Fibroblast of skin of left quadriceps (primary cell): ENCODE data around the gene KIAA1191.

Experiments used
- DNase-seq, 2 experiments: peaks; one replicate each; pipeline ENCODE4 v3.0.0-alpha.2; 2013; ENCODE audit warnings: low read depth in 2 of 2

Gene KIAA1191

GRCh38 chr5:176365351-176366231 is 4.0 kb upstream of the KIAA1191 start, which contains the start of gene ARL10:
ARL10 (plus strand) TSS chr5:176365487; CDS start chr5:176365564, 77 bp downstream.
- DNase-seq, result peak; percentile 30 to 36

GRCh38 chr5:176364765-176365350 is 3.3 kb upstream of the KIAA1191 start:
- DNase-seq, result no peak

- no peak for DNase-seq
These were observed 598 bp upstream of the KIAA1191 start for GRCh38 chr5:176362233-176362490.

- no peak for DNase-seq
These were observed 599 bp downstream of the KIAA1191 start for GRCh38 chr5:176360894-176361436.

- DNase-seq, result no peak
These were observed 1.9 kb downstream of the KIAA1191 start for GRCh38 chr5:176359658-176360057.

- no peak for DNase-seq
These were observed 5.4 kb downstream of the KIAA1191 start for GRCh38 chr5:176356179-176356566.

GRCh38 chr5:176355400-176356178 is 6.0 kb downstream of the KIAA1191 start:
- DNase-seq, result no peak

- no peak for DNase-seq
These were observed 8.0 kb downstream of the KIAA1191 start for GRCh38 chr5:176353533-176353932.

GRCh38 chr5:176352116-176352878 is 9.3 kb downstream of the KIAA1191 start:
- no peak for DNase-seq

GRCh38 chr5:176350416-176350815 is 11.1 kb downstream of the KIAA1191 start:
- DNase-seq, result no peak

- no peak for DNase-seq
These were observed 18.7 kb downstream of the KIAA1191 start for GRCh38 chr5:176342766-176343458.

- no peak for DNase-seq
These were observed 19.4 kb downstream of the KIAA1191 start for GRCh38 chr5:176342158-176342483.

GRCh38 chr5:176341325-176342157 is 20.0 kb downstream of the KIAA1191 start:
- no peak for DNase-seq

GRCh38 chr5:176339304-176339703 is 22.3 kb downstream of the KIAA1191 start:
- no peak for DNase-seq

GRCh38 chr5:176337913-176338312 is 23.7 kb downstream of the KIAA1191 start:
- DNase-seq, result no peak

- DNase-seq, result no peak
These were observed 27.4 kb downstream of the KIAA1191 start for GRCh38 chr5:176334031-176334770.

- DNase-seq, result no peak
These were observed 41.0 kb downstream of the KIAA1191 start for GRCh38 chr5:176320577-176320976.

GRCh38 chr5:176319827-176320554 is 41.6 kb downstream of the KIAA1191 start:
- DNase-seq, result no peak
